ENCODE results near the gene PHAF1. TPM values are rescaled to one million over a fixed set of nuclear protein-coding genes. Genes with fewer than 3 reads are reported as not detected.
A peak's percentile ranks its signal among the peaks of the same experiment; 100 is the strongest.

The PHAF1 gene
- total and polyA plus RNA-seq, 10 donors: 5.5 to 44.0 (median 18.4) TPM

GRCh38 chr16:67169011-67169451 is 59.3 kb downstream of the PHAF1 start:
- H3K27me3 ChIP-seq (replicated peaks in 1 of 7): peaks cover 0 to 100% (median 58%) of the 10 kb centered on the region in 7 donors
- peak overlapping the region in 1 of 8 donors; percentile 22 for H3K4me3 ChIP-seq
- DNase-seq: no peak
- intact Hi-C loops (cut with DNase I; ENCODE audit: low total_unique reads): no loop called here
- WGBS, 5 donors: 8 to 64% (median 54%) methylated on average over 2 to 9 of the region's 9 CpGs
- no peaks in the 10 kb centered on the region for H3K9me3 ChIP-seq
- H3K27ac ChIP-seq: peak overlapping the region in 2 of 8 donors; percentile 85 to 88
- TF ChIP-seq POLR2A (IDR thresholded peaks at IDR 0.05) (no peak), CTCF (IDR thresholded peaks at IDR 0.05 in 8 of 11, conservative IDR thresholded peaks at IDR 0.05 in 3 of 11) (no peak), POLR2AphosphoS5 (IDR thresholded peaks at IDR 0.05) (no peak)
- H3K4me1 ChIP-seq: peaks cover 32 to 72% (median 56%) of the 10 kb centered on the region in 6 donors
- H3K36me3 ChIP-seq: no peaks in the 10 kb centered on the region

- no peaks in the 10 kb centered on the region for H3K9me3 ChIP-seq
- peak in 8 of 11 experiments; percentile 15 to 65 (median 52) for TF ChIP-seq CTCF (IDR thresholded peaks at IDR 0.05 in 8 of 11, conservative IDR thresholded peaks at IDR 0.05 in 3 of 11)
- no peak for TF ChIP-seq POLR2AphosphoS5 (IDR thresholded peaks at IDR 0.05)
- peaks cover 0 to 100% (median 57%) of the 10 kb centered on the region in 7 donors for H3K27me3 ChIP-seq (replicated peaks in 1 of 7)
- intact Hi-C loops (cut with DNase I; ENCODE audit: low total_unique reads): no loop called here
- WGBS, 5 donors: 6 to 7% (median 6%) methylated on average over 23 to 24 of the region's 24 CpGs
- no peak for DNase-seq
- peaks cover 34 to 72% (median 56%) of the 10 kb centered on the region in 6 donors for H3K4me1 ChIP-seq
- H3K27ac ChIP-seq: peak overlapping the region in 7 of 8 donors; percentile 65 to 88 (median 82)
- H3K36me3 ChIP-seq: no peaks in the 10 kb centered on the region
- H3K4me3 ChIP-seq: peak overlapping the region; percentile 4 to 66 (median 28)
Measured at GRCh38 chr16:67169642-67170167, 60.0 kb downstream of the PHAF1 start.

- peaks cover 31 to 72% (median 54%) of the 10 kb centered on the region in 6 donors for H3K4me1 ChIP-seq
- WGBS, 5 donors: 1 to 4% (median 2%) methylated on average over 5 to 50 of the region's 50 CpGs
Measured at GRCh38 chr16:67170168-67170948, 60.6 kb downstream of the PHAF1 start, which contains the start of gene NOL3. Gene NOL3, plus strand, starts transcription at chr16:67170538.

GRCh38 chr16:67170949-67171649 is 61.4 kb downstream of the PHAF1 start:
- H3K27me3 ChIP-seq (replicated peaks in 1 of 7): peaks cover 0 to 95% (median 45%) of the 10 kb centered on the region in 7 donors
- 41 to 54% (median 50%) methylated on average over 14 of the region's 14 CpGs for WGBS, 5 donors
- H3K4me1 ChIP-seq: peaks cover 29 to 66% (median 48%) of the 10 kb centered on the region in 6 donors
- intact Hi-C loops (cut with DNase I; ENCODE audit: low total_unique reads): no loop called here
- no peaks in the 10 kb centered on the region for H3K36me3 ChIP-seq
- H3K4me3 ChIP-seq: peak overlapping the region in 6 of 8 donors; percentile 17 to 66 (median 32)
- peak overlapping the region; percentile 49 to 88 (median 82) for H3K27ac ChIP-seq
- H3K9me3 ChIP-seq: no peaks in the 10 kb centered on the region
- DNase-seq: no peak
- TF ChIP-seq CTCF (IDR thresholded peaks at IDR 0.05 in 8 of 11, conservative IDR thresholded peaks at IDR 0.05 in 3 of 11) (no peak), POLR2A (IDR thresholded peaks at IDR 0.05) (no peak), POLR2AphosphoS5 (IDR thresholded peaks at IDR 0.05) (no peak)

More at GRCh38 chr16:67170168-67170948, 60.6 kb downstream of the PHAF1 start, which contains the start of gene NOL3:
- no peaks in the 10 kb centered on the region for H3K9me3 ChIP-seq
- H3K36me3 ChIP-seq: no peaks in the 10 kb centered on the region
- peak within 1 kb of the TSS; percentile 4 to 66 (median 28) for H3K4me3 ChIP-seq
- DNase-seq: peak; percentile 89
- H3K27ac ChIP-seq: peak within 1 kb of the TSS; percentile 49 to 88 (median 82)
- peaks cover 0 to 100% (median 52%) of the 10 kb centered on the region in 7 donors for H3K27me3 ChIP-seq (replicated peaks in 1 of 7)
- TF ChIP-seq POLR2A (IDR thresholded peaks at IDR 0.05): no peak
- peak; percentile 36 to 75 (median 69) for TF ChIP-seq POLR2AphosphoS5 (IDR thresholded peaks at IDR 0.05)
- intact Hi-C loops (cut with DNase I; ENCODE audit: low total_unique reads): no loop called here
